ENCODE measurements around the gene GJB5.
"Not testable (repeated sequence)": the region's sequence is repeated elsewhere in the genome, so short reads cannot be mapped to it uniquely, and the experiment has no call there.

The GJB5 gene

GRCh38 chr1:34746101-34746500 lies 8.7 kb upstream of the GJB5 start:
- DNase-seq = no peak

- no peak for DNase-seq
These were observed 7.8 kb upstream of the GJB5 start for GRCh38 chr1:34746785-34747637.

DNA sequence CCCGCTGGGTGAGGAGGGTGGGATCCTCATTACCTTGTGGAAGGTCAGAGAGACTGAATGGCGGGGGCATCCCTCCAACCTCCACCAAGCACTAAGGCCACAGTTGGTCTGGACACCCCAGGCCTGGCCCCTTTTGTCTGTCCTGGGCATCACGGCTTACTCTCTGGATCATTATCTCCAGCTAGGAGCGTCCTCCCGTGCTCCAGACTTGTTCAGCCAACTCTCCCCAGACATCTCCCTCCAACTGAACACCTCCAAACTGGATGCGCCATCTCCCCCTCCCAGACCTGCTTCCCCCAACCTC lies 7.3 kb upstream of the GJB5 start:
- DNase-seq = no peak

DNA sequence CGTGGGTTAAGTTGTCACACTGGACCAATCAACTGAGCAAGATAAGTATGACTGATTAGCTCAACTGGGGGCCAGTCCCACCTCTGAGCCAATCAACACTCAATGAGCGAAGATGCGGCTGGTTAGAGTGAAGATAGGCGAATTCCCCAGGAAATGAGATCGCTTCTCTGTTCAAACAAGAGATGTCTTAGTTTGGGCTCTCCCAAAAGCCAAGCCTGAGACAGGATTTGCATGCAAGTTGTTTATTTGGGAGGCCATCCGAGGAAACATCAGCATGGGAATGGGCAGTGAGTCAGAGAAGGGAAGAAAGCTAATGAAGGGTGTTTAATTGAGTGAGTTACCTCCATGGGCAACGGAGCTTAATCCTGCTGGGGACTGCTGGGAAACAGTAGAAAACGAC lies 4.9 kb upstream of the GJB5 start:
- no peak for DNase-seq

GRCh38 chr1:34750610-34751009 lies 4.2 kb upstream of the GJB5 start:
- no peak for DNase-seq

GRCh38 chr1:34753163-34753562 lies 1.7 kb upstream of the GJB5 start:
- DNase-seq = no peak

GRCh38 chr1:34755961-34756360 lies 1.1 kb downstream of the GJB5 start:
- DNase-seq = no peak

DNA sequence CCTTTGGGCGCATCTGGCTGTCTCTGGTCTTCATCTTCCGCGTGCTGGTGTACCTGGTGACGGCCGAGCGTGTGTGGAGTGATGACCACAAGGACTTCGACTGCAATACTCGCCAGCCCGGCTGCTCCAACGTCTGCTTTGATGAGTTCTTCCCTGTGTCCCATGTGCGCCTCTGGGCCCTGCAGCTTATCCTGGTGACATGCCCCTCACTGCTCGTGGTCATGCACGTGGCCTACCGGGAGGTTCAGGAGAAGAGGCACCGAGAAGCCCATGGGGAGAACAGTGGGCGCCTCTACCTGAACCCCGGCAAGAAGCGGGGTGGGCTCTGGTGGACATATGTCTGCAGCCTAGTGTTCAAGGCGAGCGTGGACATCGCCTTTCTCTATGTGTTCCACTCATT lies 2.5 kb downstream of the GJB5 start:
- no peak for DNase-seq

- DNase-seq = no peak
These were observed 3.9 kb downstream of the GJB5 start for GRCh38 chr1:34758751-34759150.

GRCh38 chr1:34759503-34760357 lies 4.9 kb downstream of the GJB5 start, which contains the start of gene GJB4:
Gene GJB4 (plus strand): TSS chr1:34759740. CDS start chr1:34761255, 1,515 bp downstream.
- no peak for DNase-seq

- no peak for DNase-seq
These were observed 6.4 kb downstream of the GJB5 start for GRCh38 chr1:34761176-34761761.

DNA sequence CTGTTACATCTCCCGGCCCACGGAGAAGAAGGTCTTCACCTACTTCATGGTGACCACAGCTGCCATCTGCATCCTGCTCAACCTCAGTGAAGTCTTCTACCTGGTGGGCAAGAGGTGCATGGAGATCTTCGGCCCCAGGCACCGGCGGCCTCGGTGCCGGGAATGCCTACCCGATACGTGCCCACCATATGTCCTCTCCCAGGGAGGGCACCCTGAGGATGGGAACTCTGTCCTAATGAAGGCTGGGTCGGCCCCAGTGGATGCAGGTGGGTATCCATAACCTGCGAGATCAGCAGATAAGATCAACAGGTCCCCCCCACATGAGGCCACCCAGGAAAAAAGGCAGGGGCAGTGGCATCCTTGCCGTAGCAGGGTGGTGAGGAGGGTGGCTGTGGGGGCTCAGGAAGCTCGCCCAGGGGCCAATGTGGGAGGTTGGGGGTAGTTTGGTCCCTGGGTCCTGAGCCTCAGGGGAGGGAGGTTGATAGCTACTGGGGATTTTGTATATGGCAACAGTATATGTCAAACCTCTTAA lies 7.0 kb downstream of the GJB5 start:
- no peak for DNase-seq

DNA sequence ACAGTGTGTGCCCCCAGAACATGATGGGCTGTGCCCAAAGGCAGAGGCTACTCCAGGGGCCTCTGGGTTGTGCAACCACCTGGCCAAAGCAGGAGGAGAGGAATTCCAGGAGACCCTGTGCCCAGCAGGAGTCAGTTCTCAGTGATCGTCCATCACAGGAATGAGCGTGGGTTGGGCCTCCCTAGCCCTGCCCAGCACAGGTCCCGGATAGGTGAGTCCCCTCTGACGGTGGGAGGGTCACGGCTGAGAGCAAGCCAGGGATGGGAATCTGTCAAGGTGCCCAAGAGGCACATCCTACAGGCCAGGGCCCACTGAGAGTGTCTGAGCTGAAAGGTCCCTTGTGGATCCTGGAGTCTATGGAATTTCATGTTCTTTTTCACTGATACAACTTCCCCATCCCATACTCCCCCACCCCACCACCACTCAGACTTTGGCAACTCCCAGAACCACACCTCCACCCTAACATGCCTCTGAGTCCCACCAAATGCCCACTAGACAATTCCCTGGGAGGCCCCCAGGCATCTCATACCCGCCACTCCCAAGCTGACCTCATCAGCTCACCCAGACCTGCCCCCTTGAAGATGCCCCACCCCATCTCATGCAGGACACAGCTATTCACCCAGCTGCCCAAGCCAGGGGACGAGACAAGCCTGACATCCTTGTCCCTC lies 7.8 kb downstream of the GJB5 start:
- DNase-seq = no peak

GRCh38 chr1:34763142-34763781 lies 8.4 kb downstream of the GJB5 start:
- DNase-seq = no peak

- no peak for DNase-seq
These were observed 14.0 kb downstream of the GJB5 start for GRCh38 chr1:34768856-34769255.

GRCh38 chr1:34770891-34771504 lies 16.2 kb downstream of the GJB5 start:
- DNase-seq = no peak

GRCh38 chr1:34771573-34772371 lies 16.9 kb downstream of the GJB5 start:
- no peak for DNase-seq

GRCh38 chr1:34773114-34773513 lies 18.3 kb downstream of the GJB5 start:
- not testable (repeated sequence) for DNase-seq

- DNase-seq = no peak
These were observed 20.1 kb downstream of the GJB5 start for GRCh38 chr1:34774957-34775356.

DNA sequence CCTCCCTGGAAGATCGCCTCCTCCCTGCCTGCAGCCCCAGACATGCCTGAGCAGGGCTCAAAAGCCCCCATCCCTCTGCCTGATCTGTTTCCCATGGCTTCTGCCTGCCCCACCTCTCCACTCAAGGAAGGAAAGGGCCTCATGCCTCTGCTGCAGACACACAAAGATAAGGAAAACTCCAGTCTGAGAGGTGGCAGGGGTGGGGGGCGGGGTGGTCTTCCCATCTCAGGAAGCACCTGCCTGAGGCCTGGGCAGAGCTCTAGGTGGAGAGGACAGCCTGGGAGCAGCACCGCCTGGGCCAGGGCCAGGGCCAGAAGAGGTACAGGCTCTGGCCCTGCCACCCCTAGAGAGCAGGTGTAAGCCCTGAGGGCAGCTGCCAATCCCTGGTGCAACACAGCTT lies 22.1 kb downstream of the GJB5 start:
- DNase-seq = no peak

All from DMS79 (cell line).